A549 (cell line): Measurements from ENCODE around the gene CCDC18. TPM values are rescaled to one million over a fixed set of nuclear protein-coding genes. Genes with fewer than 3 reads are reported as not detected.

Source experiments
- ATAC-seq, 2 experiments: fragments of 200-7000 bp in 1 of 2; fragments of >200 bp in 1 of 2; cut with Nextera tagmentation in 1 of 2; cut with Tn5 transposase in 1 of 2; 3 replicates each; pipeline versions ENCODE4 v1.8.0 to v1.9.1; 2018 to 2020; ENCODE audit warnings: mild to moderate bottlenecking in 1 of 2, moderate library complexity in 1 of 2
- CTCF ChIA-PET: fragments of 300-600 bp; sonication (Branson Sonifier 250); formaldehyde crosslinking; extraction: SDS; loops from one replicate; lab custom pipeline; 2021; ENCODE audit warnings: antibody characterized with exemption, inconsistent platforms; lab: Yijun Ruan, JAX
- POLR2A ChIA-PET: fragments of 350-600 bp; formaldehyde crosslinking; extraction: SDS; loops from one replicate; lab custom pipeline; 2021; ENCODE audit warnings: antibody characterized with exemption, inconsistent platforms; lab: Yijun Ruan, JAX
- DNase-seq, 2 experiments: peaks; one replicate each; pipeline versions ENCODE4 v3.0.0 to v3.0.0-alpha.2; 2011 to 2016; ENCODE audit warnings: low read depth in 1 of 2, low spot score in 1 of 2
- FAIRE-seq: peaks from 2 replicates; lab custom pipeline; 2011; peaks lifted over from hg19 to GRCh38; lab: Jason Lieb, UNC
- H3K27ac ChIP-seq, 2 experiments: fragments of >200 bp; sonication (Bioruptor Twin); formaldehyde crosslinking; 3 replicates each; pipeline ENCODE4 v1.5.1; 2016 to 2017
- H3K4me1 ChIP-seq: fragments of >200 bp; sonication (Bioruptor Twin); formaldehyde crosslinking; 3 replicates; pipeline ENCODE4 v1.6.1; 2016
- H3K4me2 ChIP-seq: fragments of >200 bp; sonication (Bioruptor Twin); formaldehyde crosslinking; 3 replicates; pipeline ENCODE4 v1.6.1; 2016
- H3K4me3 ChIP-seq: fragments of >200 bp; sonication (Bioruptor Twin); formaldehyde crosslinking; 3 replicates; pipeline ENCODE4 v1.5.1; 2016
- H3K9me3 ChIP-seq: fragments of >200 bp; sonication (Bioruptor Twin); formaldehyde crosslinking; 3 replicates; pipeline ENCODE4 v1.6.1; 2016
- BHLHE40 ChIP-seq: IDR thresholded peaks from 2 replicates; pipeline ENCODE4 v1.6.1; 2012; ENCODE audit warnings: low read depth, low read length, inconsistent platforms
- CBX2 ChIP-seq: fragments of 200-600 bp; sonication (generic); IDR thresholded peaks from 2 replicates; pipeline ENCODE4 v1.6.1; 2016; ENCODE audit warnings: low read depth, mild to moderate bottlenecking, borderline replicate concordance
- CHD4 ChIP-seq: fragments of 200-600 bp; sonication (generic); IDR thresholded peaks from 2 replicates; pipeline ENCODE4 v1.6.1; 2016; ENCODE audit warnings: antibody characterized with exemption, mild to moderate bottlenecking, borderline replicate concordance
- FOXS1 ChIP-seq: fragments of 250-450 bp; sonication (Bioruptor Pico); IDR thresholded peaks from 2 replicates; pipeline ENCODE4 v1.5.0; 2020; ENCODE audit warnings: mild to moderate bottlenecking, moderate library complexity
- HDAC2 ChIP-seq: fragments of 200-600 bp; sonication (generic); IDR thresholded peaks from 2 replicates; pipeline ENCODE4 v1.6.1; 2016
- HOXA7 ChIP-seq: fragments of 250-450 bp; sonication (Bioruptor Pico); IDR thresholded peaks from 2 replicates; pipeline ENCODE4 v1.5.0; 2020; ENCODE audit warnings: mild to moderate bottlenecking, moderate library complexity
- KDM1A ChIP-seq: fragments of 200-600 bp; sonication (generic); IDR thresholded peaks from 2 replicates; pipeline ENCODE4 v1.6.1; 2016; ENCODE audit warnings: low read depth, mild to moderate bottlenecking
- KDM5A ChIP-seq: fragments of 200-600 bp; sonication (generic); IDR thresholded peaks from 2 replicates; pipeline ENCODE4 v1.6.1; 2016; ENCODE audit warnings: antibody characterized with exemption, mild to moderate bottlenecking
- MAFK ChIP-seq: fragments of 450-650 bp; IDR thresholded peaks from 2 replicates; pipeline ENCODE4 v1.6.1; 2014; ENCODE audit not compliant: partially characterized antibody
- NPAS2 ChIP-seq: fragments of 250-450 bp; sonication (Bioruptor Pico); IDR thresholded peaks from 2 replicates; pipeline ENCODE4 v1.8.0; 2022; ENCODE audit warnings: mild to moderate bottlenecking, moderate library complexity, borderline replicate concordance
- RAD21 ChIP-seq, 2 experiments: fragments of >200 bp in 1 of 2; sonication (Bioruptor Twin) in 1 of 2; formaldehyde crosslinking in 1 of 2; IDR thresholded peaks in 1 of 2; conservative IDR thresholded peaks in 1 of 2; 2 replicates in 1 of 2; 3 replicates in 1 of 2; pipeline ENCODE4 v1.6.1; 2012 to 2018; ENCODE audit warnings: inconsistent platforms in 1 of 2
- RARB ChIP-seq: fragments of 250-450 bp; sonication (Bioruptor Pico); IDR thresholded peaks from 2 replicates; pipeline ENCODE4 v1.8.0; 2021; ENCODE audit warnings: mild to moderate bottlenecking, moderate library complexity
- RCOR1 ChIP-seq: fragments of 150-350 bp; IDR thresholded peaks from 2 replicates; pipeline ENCODE4 v1.6.1; 2014; ENCODE audit warnings: antibody characterized with exemption, low read length, low read depth
- RFX5 ChIP-seq: fragments of 450-650 bp; IDR thresholded peaks from 2 replicates; pipeline ENCODE4 v1.7.1; 2014; ENCODE audit warnings: antibody characterized with exemption, mild to moderate bottlenecking, moderate library complexity
- SMC3 ChIP-seq: fragments of >200 bp; sonication (Bioruptor Twin); formaldehyde crosslinking; IDR thresholded peaks from 3 replicates; pipeline ENCODE4 v1.6.1; 2018; ENCODE audit warnings: inconsistent platforms
- TP53 ChIP-seq: fragments of 250-450 bp; sonication (Bioruptor Pico); IDR thresholded peaks from 2 replicates; pipeline ENCODE4 v1.5.0; 2021; ENCODE audit warnings: mild to moderate bottlenecking, moderate library complexity
- ZNF302 ChIP-seq: fragments of 250-450 bp; sonication (Bioruptor Pico); IDR thresholded peaks from 2 replicates; pipeline ENCODE4 v1.9.0; 2021; ENCODE audit warnings: inconsistent platforms, mild to moderate bottlenecking, moderate library complexity
- ZSCAN20 ChIP-seq: fragments of 250-450 bp; sonication (Bioruptor Pico); IDR thresholded peaks from 2 replicates; pipeline ENCODE4 v1.8.0; 2022; ENCODE audit warnings: mild to moderate bottlenecking, moderate library complexity
- WGBS: methylation state at CpG from one replicate; pipeline ENCODE4 v1.1.6; 2017; ENCODE audit errors: missing lambda C conversion rate; 5-methylcytosine and 5-hydroxymethylcytosine counted together
- polyA plus RNA-seq, 4 experiments: library from polyadenylated mRNA; depleted of rRNA in 3 of 4; stranded (reverse); fragments of >200 nt; fragmentation: RNase III in 1 of 4; extraction: RNeasy Plus Mini Kit Qiagen cat#74134 plus additional on column Dnase treatment in 1 of 4; gene quantifications; 2 replicates in 3 of 4; 3 replicates in 1 of 4; pipeline ENCODE4 v1.2.3, GENCODE V29; 2011 to 2017
- TF ChIP-seq, protein P1 (sequence below): fragments of 250-450 bp; sonication (Bioruptor Pico); IDR thresholded peaks from 2 replicates; pipeline ENCODE4 v1.5.0; 2021; ENCODE audit warnings: mild to moderate bottlenecking, moderate library complexity, borderline replicate concordance
- TF ChIP-seq, protein P2 (sequence below): fragments of 250-450 bp; sonication (Bioruptor Pico); IDR thresholded peaks from 2 replicates; pipeline ENCODE4 v1.5.0; 2020; ENCODE audit warnings: low read depth, mild to moderate bottlenecking, moderate library complexity
- TF ChIP-seq, protein P3 (sequence below): IDR thresholded peaks from 2 replicates; pipeline ENCODE4 v1.6.1; 2012; ENCODE audit warnings: low read depth, borderline replicate concordance
- TF ChIP-seq, protein P4 (sequence below): fragments of 450-650 bp; IDR thresholded peaks from 2 replicates; pipeline ENCODE4 v1.6.1; 2014; ENCODE audit warnings: antibody characterized with exemption
- TF ChIP-seq, protein P5 (sequence below): IDR thresholded peaks from 2 replicates; pipeline ENCODE4 v1.6.1; 2012
- TF ChIP-seq, protein P6 (sequence below): fragments of 200-600 bp; sonication (generic); IDR thresholded peaks from 2 replicates; pipeline ENCODE4 v1.6.1; 2016; ENCODE audit warnings: antibody characterized with exemption, mild to moderate bottlenecking, moderate library complexity

Gene CCDC18
- polyA plus RNA-seq, 2 of the 4 experiments (the other 2 are of a cell fraction) = 9.8 to 10.0 TPM

DNA sequence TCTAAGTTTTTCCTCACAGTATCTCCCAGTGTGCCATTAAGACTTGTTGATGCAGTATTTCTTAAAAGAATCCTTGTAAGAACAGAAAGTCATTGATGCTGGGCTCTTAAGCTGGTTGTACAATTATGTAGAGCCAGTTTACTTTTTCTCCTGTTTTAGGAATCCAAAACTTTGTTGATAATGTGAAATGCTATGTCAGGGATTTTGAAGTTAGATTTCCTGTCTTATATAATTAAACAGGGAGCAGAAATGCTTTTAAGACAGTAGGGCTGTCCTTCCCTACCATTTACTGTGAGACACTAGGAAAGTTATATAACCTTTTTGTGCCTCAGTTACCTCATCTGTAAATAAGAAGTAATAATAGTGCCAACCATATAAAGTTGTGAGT, 26.0 kb downstream of the CCDC18 start:
- H3K4me3 ChIP-seq = no peak overlapping the region
- no peak for DNase-seq
- no peak for ATAC-seq
- TF ChIP-seq MAFK (peak; percentile 41), RAD21 (conservative IDR thresholded peaks at IDR 0.05 in 1 of 2, IDR thresholded peaks at IDR 0.05 in 1 of 2) (no peak)
- no peaks in the 10 kb centered on the region for H3K4me1 ChIP-seq
- ChIA-PET POLR2A (no interaction called here), CTCF (interaction anchor here (1.0 kb wide), 1 partner anchor 9 kb away, joined by 3 read pairs; no protein-coding TSS in a partner anchor)
- no peak overlapping the region for H3K4me2 ChIP-seq
- H3K27ac ChIP-seq = no peak overlapping the region
- FAIRE-seq = no peak
- H3K9me3 ChIP-seq = no peaks in the 10 kb centered on the region

DNA sequence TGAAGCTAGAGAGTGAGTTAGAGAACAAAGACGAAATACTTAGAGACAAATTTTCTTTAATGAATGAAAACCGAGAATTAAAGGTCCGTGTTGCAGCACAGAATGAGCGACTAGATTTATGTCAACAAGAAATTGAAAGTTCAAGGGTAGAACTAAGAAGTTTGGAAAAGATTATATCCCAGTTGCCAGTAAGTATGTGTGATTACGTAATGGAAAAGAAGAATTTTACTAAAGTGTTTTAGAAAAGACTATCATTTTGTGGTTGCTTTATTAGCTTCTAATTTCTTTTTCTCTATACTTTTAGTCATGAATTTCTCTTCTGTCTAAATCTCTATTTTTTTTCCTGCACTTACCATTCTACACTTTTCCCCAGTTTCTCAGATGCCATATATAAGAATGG, 26.7 kb downstream of the CCDC18 start:
- no peaks in the 10 kb centered on the region for H3K9me3 ChIP-seq
- H3K4me2 ChIP-seq = no peak overlapping the region
- DNase-seq (no peak), ATAC-seq (no peak), FAIRE-seq (no peak)
- H3K4me3 ChIP-seq = no peak overlapping the region
- POLR2A ChIA-PET = no interaction called here
- no peak overlapping the region for H3K27ac ChIP-seq
- WGBS = 89% methylated on average over 5 of the region's 5 CpGs
- H3K4me1 ChIP-seq = no peaks in the 10 kb centered on the region
- TF ChIP-seq KDM1A = no peak
- no peak for TF ChIP-seq KDM5A
- TF ChIP-seq, protein P1, sequence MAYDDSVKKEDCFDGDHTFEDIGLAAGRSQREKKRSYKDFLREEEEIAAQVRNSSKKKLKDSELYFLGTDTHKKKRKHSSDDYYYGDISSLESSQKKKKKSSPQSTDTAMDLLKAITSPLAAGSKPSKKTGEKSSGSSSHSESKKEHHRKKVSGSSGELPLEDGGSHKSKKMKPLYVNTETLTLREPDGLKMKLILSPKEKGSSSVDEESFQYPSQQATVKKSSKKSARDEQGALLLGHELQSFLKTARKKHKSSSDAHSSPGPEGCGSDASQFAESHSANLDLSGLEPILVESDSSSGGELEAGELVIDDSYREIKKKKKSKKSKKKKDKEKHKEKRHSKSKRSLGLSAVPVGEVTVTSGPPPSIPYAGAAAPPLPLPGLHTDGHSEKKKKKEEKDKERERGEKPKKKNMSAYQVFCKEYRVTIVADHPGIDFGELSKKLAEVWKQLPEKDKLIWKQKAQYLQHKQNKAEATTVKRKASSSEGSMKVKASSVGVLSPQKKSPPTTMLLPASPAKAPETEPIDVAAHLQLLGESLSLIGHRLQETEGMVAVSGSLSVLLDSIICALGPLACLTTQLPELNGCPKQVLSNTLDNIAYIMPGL (CRISPR knock-in tag) = no peak
- TF ChIP-seq HDAC2 = no peak
- TF ChIP-seq, protein P2, sequence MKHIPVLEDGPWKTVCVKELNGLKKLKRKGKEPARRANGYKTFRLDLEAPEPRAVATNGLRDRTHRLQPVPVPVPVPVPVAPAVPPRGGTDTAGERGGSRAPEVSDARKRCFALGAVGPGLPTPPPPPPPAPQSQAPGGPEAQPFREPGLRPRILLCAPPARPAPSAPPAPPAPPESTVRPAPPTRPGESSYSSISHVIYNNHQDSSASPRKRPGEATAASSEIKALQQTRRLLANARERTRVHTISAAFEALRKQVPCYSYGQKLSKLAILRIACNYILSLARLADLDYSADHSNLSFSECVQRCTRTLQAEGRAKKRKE = no peak
- no peak for TF ChIP-seq NPAS2 (CRISPR knock-in tag)
- TF ChIP-seq SMC3 = no peak
- TF ChIP-seq ZNF302 = no peak
- TF ChIP-seq, protein P3, sequence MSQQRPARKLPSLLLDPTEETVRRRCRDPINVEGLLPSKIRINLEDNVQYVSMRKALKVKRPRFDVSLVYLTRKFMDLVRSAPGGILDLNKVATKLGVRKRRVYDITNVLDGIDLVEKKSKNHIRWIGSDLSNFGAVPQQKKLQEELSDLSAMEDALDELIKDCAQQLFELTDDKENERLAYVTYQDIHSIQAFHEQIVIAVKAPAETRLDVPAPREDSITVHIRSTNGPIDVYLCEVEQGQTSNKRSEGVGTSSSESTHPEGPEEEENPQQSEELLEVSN = no peak
- TF ChIP-seq, protein P4, sequence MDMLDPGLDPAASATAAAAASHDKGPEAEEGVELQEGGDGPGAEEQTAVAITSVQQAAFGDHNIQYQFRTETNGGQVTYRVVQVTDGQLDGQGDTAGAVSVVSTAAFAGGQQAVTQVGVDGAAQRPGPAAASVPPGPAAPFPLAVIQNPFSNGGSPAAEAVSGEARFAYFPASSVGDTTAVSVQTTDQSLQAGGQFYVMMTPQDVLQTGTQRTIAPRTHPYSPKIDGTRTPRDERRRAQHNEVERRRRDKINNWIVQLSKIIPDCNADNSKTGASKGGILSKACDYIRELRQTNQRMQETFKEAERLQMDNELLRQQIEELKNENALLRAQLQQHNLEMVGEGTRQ = no peak
- no peak for TF ChIP-seq TP53 (CRISPR knock-in tag)
- TF ChIP-seq, all 56 proteins: peak for 0
- CTCF ChIA-PET = interaction anchor here (1.0 kb wide), 1 partner anchor 9 kb away, joined by 3 read pairs; no protein-coding TSS in a partner anchor

DNA sequence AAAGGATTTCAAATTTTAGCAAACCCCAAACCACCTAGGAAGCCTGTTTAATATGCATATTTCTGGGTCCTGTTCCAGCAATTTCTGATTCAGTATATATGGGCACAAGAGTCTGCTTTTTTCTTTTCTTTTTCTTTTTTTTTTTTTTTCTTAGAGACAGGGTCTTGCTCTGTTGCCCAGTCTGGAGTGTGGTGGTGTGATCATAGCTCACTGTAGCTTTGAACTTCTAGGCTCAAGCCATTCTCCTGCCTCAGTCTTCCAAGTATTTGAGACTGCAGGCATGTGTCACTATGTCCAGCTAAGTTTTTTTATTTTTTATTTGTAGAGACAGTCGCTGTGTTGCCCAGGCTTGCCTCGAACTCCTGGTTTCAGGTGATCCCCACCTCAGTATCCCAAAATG, 34.8 kb downstream of the CCDC18 start:
- WGBS = 91% methylated on average over 2 of the region's 2 CpGs
- FAIRE-seq (no peak), DNase-seq (no peak), ATAC-seq (no peak)
- CTCF ChIA-PET = interaction anchor here (1.0 kb wide), 1 partner anchor 8 kb away, joined by 3 read pairs; no protein-coding TSS in a partner anchor
- Histone ChIP-seq H3K4me1 (no peaks in the 10 kb centered on the region), H3K4me2 (no peak overlapping the region), H3K27ac (no peak overlapping the region), H3K4me3 (no peak overlapping the region), H3K9me3 (no peaks in the 10 kb centered on the region)
- POLR2A ChIA-PET = no interaction called here
- TF ChIP-seq, protein P2 = no peak
- TF ChIP-seq CHD4 (no peak), CBX2 (no peak), HOXA7 (CRISPR knock-in tag) (no peak), RFX5 (no peak), HDAC2 (no peak), TP53 (CRISPR knock-in tag) (no peak), ZSCAN20 (CRISPR knock-in tag) (no peak), BHLHE40 (no peak), RARB (CRISPR knock-in tag) (no peak), FOXS1 (CRISPR knock-in tag) (no peak), RCOR1 (no peak), SMC3 (no peak)
- TF ChIP-seq, protein P5, sequence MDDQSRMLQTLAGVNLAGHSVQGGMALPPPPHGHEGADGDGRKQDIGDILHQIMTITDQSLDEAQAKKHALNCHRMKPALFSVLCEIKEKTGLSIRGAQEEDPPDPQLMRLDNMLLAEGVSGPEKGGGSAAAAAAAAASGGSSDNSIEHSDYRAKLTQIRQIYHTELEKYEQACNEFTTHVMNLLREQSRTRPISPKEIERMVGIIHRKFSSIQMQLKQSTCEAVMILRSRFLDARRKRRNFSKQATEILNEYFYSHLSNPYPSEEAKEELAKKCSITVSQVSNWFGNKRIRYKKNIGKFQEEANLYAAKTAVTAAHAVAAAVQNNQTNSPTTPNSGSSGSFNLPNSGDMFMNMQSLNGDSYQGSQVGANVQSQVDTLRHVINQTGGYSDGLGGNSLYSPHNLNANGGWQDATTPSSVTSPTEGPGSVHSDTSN = no peak
- TF ChIP-seq, protein P6, sequence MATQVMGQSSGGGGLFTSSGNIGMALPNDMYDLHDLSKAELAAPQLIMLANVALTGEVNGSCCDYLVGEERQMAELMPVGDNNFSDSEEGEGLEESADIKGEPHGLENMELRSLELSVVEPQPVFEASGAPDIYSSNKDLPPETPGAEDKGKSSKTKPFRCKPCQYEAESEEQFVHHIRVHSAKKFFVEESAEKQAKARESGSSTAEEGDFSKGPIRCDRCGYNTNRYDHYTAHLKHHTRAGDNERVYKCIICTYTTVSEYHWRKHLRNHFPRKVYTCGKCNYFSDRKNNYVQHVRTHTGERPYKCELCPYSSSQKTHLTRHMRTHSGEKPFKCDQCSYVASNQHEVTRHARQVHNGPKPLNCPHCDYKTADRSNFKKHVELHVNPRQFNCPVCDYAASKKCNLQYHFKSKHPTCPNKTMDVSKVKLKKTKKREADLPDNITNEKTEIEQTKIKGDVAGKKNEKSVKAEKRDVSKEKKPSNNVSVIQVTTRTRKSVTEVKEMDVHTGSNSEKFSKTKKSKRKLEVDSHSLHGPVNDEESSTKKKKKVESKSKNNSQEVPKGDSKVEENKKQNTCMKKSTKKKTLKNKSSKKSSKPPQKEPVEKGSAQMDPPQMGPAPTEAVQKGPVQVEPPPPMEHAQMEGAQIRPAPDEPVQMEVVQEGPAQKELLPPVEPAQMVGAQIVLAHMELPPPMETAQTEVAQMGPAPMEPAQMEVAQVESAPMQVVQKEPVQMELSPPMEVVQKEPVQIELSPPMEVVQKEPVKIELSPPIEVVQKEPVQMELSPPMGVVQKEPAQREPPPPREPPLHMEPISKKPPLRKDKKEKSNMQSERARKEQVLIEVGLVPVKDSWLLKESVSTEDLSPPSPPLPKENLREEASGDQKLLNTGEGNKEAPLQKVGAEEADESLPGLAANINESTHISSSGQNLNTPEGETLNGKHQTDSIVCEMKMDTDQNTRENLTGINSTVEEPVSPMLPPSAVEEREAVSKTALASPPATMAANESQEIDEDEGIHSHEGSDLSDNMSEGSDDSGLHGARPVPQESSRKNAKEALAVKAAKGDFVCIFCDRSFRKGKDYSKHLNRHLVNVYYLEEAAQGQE = no peak
